WI38 (cell line): ENCODE measurements around the gene CELF6.
"Not testable (repeated sequence)": the region's sequence is repeated elsewhere in the genome, so short reads cannot be mapped to it uniquely, and the experiment has no call there.

Experiments used
- H3K4me3 ChIP-seq: 2 replicates; pipeline ENCODE4 v1.5.1; 2011; ENCODE audit warnings: low read depth, mild to moderate bottlenecking, control low read depth, low read length
- TF ChIP-seq, protein P1 (sequence below): IDR thresholded peaks from 2 replicates; pipeline ENCODE4 v1.5.1; 2012; ENCODE audit warnings: low read depth, mild to moderate bottlenecking, control low read depth, low read length

Gene CELF6

DNA sequence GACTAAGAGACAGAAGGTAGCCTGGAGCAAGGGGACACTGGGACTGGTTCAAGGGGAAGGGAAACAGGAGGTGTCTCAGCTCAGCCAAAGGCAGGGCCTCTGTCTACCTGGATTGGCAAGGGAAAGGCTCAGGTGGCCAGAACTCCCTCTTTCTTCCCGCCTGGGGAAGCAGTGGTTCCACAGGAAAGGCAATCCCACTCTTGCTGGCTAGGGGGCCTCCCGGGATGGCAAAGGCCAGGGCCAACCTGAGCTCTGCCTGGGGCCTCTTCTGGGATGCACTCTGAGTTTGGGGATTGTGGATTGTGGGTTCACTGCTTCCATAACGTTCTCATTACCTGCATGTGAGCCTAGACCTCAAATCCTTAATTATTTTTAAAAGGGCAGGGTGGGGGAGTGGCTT, 34.6 kb downstream of the CELF6 start:
- H3K4me3 ChIP-seq, result no peak overlapping the region
- TF ChIP-seq, protein P1, sequence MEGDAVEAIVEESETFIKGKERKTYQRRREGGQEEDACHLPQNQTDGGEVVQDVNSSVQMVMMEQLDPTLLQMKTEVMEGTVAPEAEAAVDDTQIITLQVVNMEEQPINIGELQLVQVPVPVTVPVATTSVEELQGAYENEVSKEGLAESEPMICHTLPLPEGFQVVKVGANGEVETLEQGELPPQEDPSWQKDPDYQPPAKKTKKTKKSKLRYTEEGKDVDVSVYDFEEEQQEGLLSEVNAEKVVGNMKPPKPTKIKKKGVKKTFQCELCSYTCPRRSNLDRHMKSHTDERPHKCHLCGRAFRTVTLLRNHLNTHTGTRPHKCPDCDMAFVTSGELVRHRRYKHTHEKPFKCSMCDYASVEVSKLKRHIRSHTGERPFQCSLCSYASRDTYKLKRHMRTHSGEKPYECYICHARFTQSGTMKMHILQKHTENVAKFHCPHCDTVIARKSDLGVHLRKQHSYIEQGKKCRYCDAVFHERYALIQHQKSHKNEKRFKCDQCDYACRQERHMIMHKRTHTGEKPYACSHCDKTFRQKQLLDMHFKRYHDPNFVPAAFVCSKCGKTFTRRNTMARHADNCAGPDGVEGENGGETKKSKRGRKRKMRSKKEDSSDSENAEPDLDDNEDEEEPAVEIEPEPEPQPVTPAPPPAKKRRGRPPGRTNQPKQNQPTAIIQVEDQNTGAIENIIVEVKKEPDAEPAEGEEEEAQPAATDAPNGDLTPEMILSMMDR, result no peak

DNA sequence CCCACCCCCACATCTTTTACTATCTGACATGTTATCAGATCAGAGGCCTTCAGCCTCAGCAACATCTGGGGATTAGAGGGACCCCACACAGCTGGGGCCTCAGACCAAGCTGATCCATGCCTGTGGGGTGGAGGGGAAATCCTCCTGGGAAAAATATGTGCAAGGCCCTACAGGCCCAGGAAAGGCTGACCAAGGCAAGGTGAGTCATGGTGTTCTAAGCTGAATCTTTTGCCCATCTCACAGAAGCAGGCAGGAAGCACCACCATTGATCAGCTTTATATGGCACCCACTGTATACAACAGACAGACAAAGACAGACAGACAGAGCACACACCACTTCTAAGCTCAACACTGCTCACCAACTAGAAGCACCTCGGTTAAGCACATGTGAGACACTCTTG, 35.2 kb downstream of the CELF6 start:
- H3K4me3 ChIP-seq, result no peak overlapping the region
- TF ChIP-seq, protein P1, result no peak

DNA sequence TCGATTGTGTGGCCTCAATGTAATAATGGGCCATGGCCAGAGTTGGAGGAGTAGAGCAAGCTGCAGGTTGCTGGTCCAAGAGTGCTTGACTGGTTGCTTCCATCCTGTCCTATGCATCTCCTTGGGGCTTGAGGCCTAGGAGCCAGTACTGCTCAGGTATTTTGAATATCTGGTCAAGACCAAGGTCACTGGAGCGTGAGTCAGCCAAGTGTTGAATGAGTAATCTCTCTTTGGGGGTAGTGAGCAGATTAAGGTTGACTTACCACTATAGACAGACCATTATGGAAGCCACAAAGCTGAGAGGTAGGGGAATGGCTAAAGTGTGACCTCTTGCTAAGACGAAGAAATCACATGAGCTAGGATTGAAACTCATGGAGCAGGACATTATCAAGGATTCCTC, 38.2 kb downstream of the CELF6 start:
- TF ChIP-seq, protein P1, result no peak
- H3K4me3 ChIP-seq, result no peak overlapping the region

DNA sequence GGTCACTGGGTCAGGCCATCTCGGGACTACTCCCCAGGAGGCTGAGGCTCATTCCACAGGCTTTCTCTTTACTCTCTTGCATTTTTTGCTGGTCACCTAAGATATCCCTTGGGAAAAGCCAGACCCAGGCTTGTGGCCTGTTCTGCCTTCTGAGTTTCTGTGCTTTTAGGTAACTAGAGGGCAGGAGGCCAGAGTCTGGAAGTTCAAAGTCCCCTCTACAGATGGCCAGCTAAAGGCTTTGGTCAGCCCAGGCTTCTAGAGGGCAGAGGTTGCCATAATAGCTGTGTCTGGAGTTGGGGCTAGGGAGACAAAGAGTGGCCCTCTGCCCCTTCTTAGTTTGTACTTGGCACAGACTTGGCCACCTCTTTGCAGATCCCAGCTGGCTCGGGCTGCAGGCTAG, 39.2 kb downstream of the CELF6 start:
- H3K4me3 ChIP-seq, result no peak overlapping the region
- TF ChIP-seq, protein P1, result no peak

DNA sequence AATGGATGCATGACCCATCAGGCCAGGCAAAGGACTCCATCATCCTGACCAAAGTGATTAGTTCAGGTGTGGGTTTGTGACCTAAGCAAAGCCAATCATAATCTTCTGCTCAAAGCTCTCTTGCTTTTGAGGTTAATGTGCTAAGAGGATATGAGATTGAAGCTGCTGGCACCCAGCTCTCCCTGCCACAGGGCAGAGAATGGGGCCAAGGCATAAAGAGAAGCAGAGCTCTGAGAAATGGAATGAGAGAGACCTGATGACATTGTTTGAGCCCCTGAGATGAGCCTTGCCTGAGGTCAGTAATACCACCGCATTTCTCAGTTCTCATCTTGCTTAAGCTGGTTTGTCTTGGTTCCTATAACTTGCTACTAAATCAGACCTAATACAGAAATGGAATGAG, 41.2 kb downstream of the CELF6 start:
- H3K4me3 ChIP-seq, result no peak overlapping the region
- TF ChIP-seq, protein P1, result no peak

DNA sequence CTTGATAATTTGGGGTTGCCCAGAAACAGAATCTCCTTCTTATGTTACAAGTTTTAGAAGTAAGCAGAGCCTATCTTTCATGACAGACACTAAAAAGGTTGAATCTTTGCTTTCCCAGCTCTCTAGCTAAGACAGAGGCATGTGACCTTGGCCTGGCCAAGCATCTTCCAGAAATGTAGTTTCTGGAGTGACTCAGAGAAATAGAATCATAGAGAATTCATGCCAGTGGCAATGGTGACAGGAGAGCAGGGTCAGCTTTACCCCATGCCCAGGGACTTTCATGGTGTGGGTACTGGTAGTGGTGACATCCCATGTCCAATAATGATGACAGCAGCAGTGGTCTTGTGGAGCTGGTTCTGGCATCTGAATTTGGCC, 43.6 kb downstream of the CELF6 start:
- TF ChIP-seq, protein P1, result no peak
- H3K4me3 ChIP-seq, result no peak overlapping the region

DNA sequence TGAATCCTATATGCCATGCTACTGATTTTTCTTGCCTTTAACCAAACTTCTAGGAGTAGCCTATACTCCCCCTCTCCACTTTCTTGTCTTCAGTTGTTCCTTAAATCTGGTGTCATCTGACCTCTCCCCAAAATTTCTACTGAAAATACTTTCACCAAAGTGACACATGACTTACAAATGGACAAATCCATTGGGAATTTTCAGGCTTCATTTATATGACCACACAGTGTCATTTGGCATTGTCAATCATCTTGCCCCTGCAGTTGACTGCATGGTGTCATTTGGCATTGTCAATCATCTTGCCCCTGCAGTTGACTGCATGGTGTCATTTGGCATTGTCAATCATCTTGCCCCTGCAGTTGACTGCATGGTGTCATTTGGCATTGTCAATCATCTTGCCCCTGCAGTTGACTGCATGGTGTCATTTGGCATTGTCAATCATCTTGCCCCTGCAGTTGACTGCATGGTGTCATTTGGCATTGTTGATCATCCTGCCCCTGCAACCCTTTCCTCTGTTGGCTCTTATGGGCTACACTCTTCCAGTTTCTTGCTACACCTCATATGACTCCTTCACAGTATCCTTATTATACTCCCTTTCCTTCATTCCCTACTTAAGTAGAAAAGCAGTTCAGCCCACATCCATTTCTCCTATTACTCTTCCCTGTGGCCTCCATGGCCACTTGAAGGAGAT, 44.2 kb downstream of the CELF6 start:
- H3K4me3 ChIP-seq, result not testable (repeated sequence)

DNA sequence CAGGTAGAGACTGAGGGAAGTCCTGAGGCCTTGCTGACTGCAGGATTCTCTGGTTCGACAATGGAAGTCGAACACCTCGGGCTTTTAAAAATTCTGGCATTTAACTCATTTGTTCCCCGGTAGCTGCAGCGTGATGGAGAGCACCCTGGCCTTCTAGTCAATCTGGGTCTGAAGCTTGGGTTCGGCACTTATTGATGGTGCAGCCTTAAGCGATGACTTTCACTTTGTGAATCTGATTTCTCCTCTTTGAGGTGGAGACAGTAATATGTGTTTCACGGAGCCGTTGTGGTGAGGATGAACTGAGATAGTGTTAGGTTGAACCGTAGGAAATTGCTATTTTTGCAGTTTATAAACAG, 47.0 kb downstream of the CELF6 start:
- peak overlapping the region; percentile 56 for H3K4me3 ChIP-seq
- TF ChIP-seq, protein P1, result no peak
